Liver (tissue), 9 donors: Measurements from ENCODE around the gene KIFC3. TPM values are rescaled to one million over a fixed set of nuclear protein-coding genes. Genes with fewer than 3 reads are reported as not detected.
A peak's percentile ranks its signal among the peaks of the same experiment; 100 is the strongest.

ENCODE experiments used
- DNase-seq: peaks from one replicate; pipeline ENCODE4 v3.0.0-alpha.2; 2017; ENCODE audit warnings: low spot score
- H3K27ac ChIP-seq, 2 donors: one replicate each; pipeline ENCODE4 v1.7.0; 2013; ENCODE audit warnings: inconsistent platforms in 2 of 2, low read length in 2 of 2, control low read depth in 1 of 2, low read depth in 1 of 2, mild to moderate bottlenecking in 1 of 2
- H3K27me3 ChIP-seq, 4 donors: one replicate each; pipeline versions ENCODE4 v1.6.1 to v1.7.0; 2013; ENCODE audit warnings: low read length in 3 of 4, inconsistent platforms in 1 of 4, mild to moderate bottlenecking in 1 of 4, moderate library complexity in 1 of 4; ENCODE audit not compliant: control insufficient read depth in 4 of 4, insufficient read depth in 4 of 4
- H3K36me3 ChIP-seq, 4 donors: one replicate each; pipeline versions ENCODE4 v1.6.1 to v1.7.0; 2013; ENCODE audit warnings: low read length in 3 of 4, mild to moderate bottlenecking in 3 of 4, low read depth in 1 of 4, moderate library complexity in 1 of 4; ENCODE audit not compliant: control insufficient read depth in 4 of 4, insufficient read depth in 3 of 4
- H3K4me1 ChIP-seq, 4 donors: one replicate each; pipeline versions ENCODE4 v1.6.1 to v1.7.0; 2013; ENCODE audit warnings: low read length in 3 of 4, mild to moderate bottlenecking in 3 of 4, moderate library complexity in 1 of 4; ENCODE audit not compliant: control insufficient read depth in 4 of 4, insufficient read depth in 4 of 4
- H3K4me3 ChIP-seq, 3 donors: one replicate each; pipeline versions ENCODE4 v1.6.1 to v1.7.0; 2013; ENCODE audit warnings: low read length in 3 of 3, control low read depth in 1 of 3, low read depth in 1 of 3, mild to moderate bottlenecking in 1 of 3
- H3K9ac ChIP-seq, 2 donors: one replicate each; pipeline ENCODE4 v1.7.0; 2013; ENCODE audit warnings: low read length in 2 of 2, mild to moderate bottlenecking in 2 of 2, moderate library complexity in 2 of 2, control low read depth in 1 of 2, low read depth in 1 of 2
- H3K9me3 ChIP-seq, 4 donors: one replicate each; pipeline versions ENCODE4 v1.6.1 to v1.7.0; 2013; ENCODE audit warnings: low read length in 3 of 4; ENCODE audit not compliant: control insufficient read depth in 4 of 4
- ATF3 ChIP-seq: IDR thresholded peaks from 2 replicates; pipeline ENCODE4 v1.6.1; 2016; ENCODE audit warnings: antibody characterized with exemption
- CTCF ChIP-seq: fragments of 150-350 bp; IDR thresholded peaks from 2 replicates; pipeline ENCODE4 v1.5.1; 2017; ENCODE audit warnings: improper control_type of control experiment, low read depth, low read length; ENCODE audit not compliant: missing input control
- EGR1 ChIP-seq, 2 donors: IDR thresholded peaks; 2 replicates each; pipeline ENCODE4 v1.6.1; 2016 to 2018; ENCODE audit warnings: antibody characterized with exemption in 2 of 2, low read depth in 2 of 2
- FOXA1 ChIP-seq: IDR thresholded peaks from 2 replicates; pipeline ENCODE4 v1.6.1; 2016; ENCODE audit warnings: antibody characterized with exemption
- FOXA2 ChIP-seq: IDR thresholded peaks from 2 replicates; pipeline ENCODE4 v1.6.1; 2016; ENCODE audit warnings: antibody characterized with exemption
- GABPA ChIP-seq, 2 donors: IDR thresholded peaks in 1 of 2; conservative IDR thresholded peaks in 1 of 2; 2 replicates each; pipeline ENCODE4 v1.6.1; 2016; ENCODE audit warnings: antibody characterized with exemption in 2 of 2, mild to moderate bottlenecking in 1 of 2, moderate library complexity in 1 of 2
- HNF4A ChIP-seq, 2 donors: conservative IDR thresholded peaks; 2 replicates each; pipeline ENCODE4 v1.6.1; 2016; ENCODE audit warnings: antibody characterized with exemption in 2 of 2, mild to moderate bottlenecking in 2 of 2
- HNF4G ChIP-seq: IDR thresholded peaks from 2 replicates; pipeline ENCODE4 v1.6.1; 2016; ENCODE audit warnings: antibody characterized with exemption
- JUND ChIP-seq, 2 donors: IDR thresholded peaks; 2 replicates each; pipeline ENCODE4 v1.6.1; 2016; ENCODE audit warnings: antibody characterized with exemption in 2 of 2
- NR2F2 ChIP-seq: IDR thresholded peaks from 2 replicates; pipeline ENCODE4 v1.6.1; 2016; ENCODE audit warnings: antibody characterized with exemption
- RAD21 ChIP-seq, 2 donors: IDR thresholded peaks; 2 replicates each; pipeline ENCODE4 v1.6.1; 2016; ENCODE audit warnings: antibody characterized with exemption in 2 of 2, mild to moderate bottlenecking in 2 of 2
- REST ChIP-seq: IDR thresholded peaks from 2 replicates; pipeline ENCODE4 v1.6.1; 2016; ENCODE audit warnings: antibody characterized with exemption, mild to moderate bottlenecking
- RXRA ChIP-seq, 2 donors: IDR thresholded peaks; 2 replicates each; pipeline ENCODE4 v1.6.1; 2017 to 2018; ENCODE audit warnings: antibody characterized with exemption in 2 of 2, mild to moderate bottlenecking in 1 of 2
- SP1 ChIP-seq: IDR thresholded peaks from 2 replicates; pipeline ENCODE4 v1.6.1; 2018; ENCODE audit warnings: antibody characterized with exemption, mild to moderate bottlenecking
- TAF1 ChIP-seq: conservative IDR thresholded peaks from 2 replicates; pipeline ENCODE4 v1.6.1; 2016; ENCODE audit warnings: antibody characterized with exemption, mild to moderate bottlenecking
- YY1 ChIP-seq: IDR thresholded peaks from 2 replicates; pipeline ENCODE4 v1.6.1; 2016; ENCODE audit warnings: antibody characterized with exemption, mild to moderate bottlenecking
- WGBS: extraction: QIAGEN DNeasy Blood & Tissue Kit; methylation state at CpG from one replicate; pipeline ENCODE4 v1.1.7; 2013; 5-methylcytosine and 5-hydroxymethylcytosine counted together
- polyA plus RNA-seq, 2 donors: library from polyadenylated mRNA; stranded (reverse) in 1 of 2; unstranded in 1 of 2; fragments of 200-250 nt in 1 of 2; fragments of >200 nt in 1 of 2; fragmentation: Nextera tagmentation in 1 of 2; extraction: Ambion mirVana in 1 of 2; gene quantifications; one replicate each; pipeline versions ENCODE4 v1.2.1 to v1.2.3, GENCODE V29; 2013 to 2015
- total RNA-seq, 2 donors: library from RNA; depleted of rRNA; stranded (reverse); fragments of >200 nt; gene quantifications; one replicate each; pipeline ENCODE4 v1.2.3, GENCODE V29; 2014
- TF ChIP-seq, protein P1 (sequence below): IDR thresholded peaks from 2 replicates; pipeline ENCODE4 v1.6.1; 2016; ENCODE audit warnings: antibody characterized with exemption
- TF ChIP-seq, protein P2 (sequence below): IDR thresholded peaks from 2 replicates; pipeline ENCODE4 v1.6.1; 2016; ENCODE audit warnings: antibody characterized with exemption
- donor health status: healthy.
- donor health status: healthy.
- donor health status: healthy.
- donor health status: healthy.
- donor health status: healthy.

KIFC3 gene
- total and polyA plus RNA-seq, 4 donors: 16.5 to 103 (median 27.4) TPM

GRCh38 chr16:57826052-57826451 lies 23.8 kb upstream of the KIFC3 start:
- DNase-seq: no peak
- Histone ChIP-seq H3K27me3 (no peaks in the 10 kb centered on the region), H3K4me1 (peaks cover 21 to 69% (median 57%) of the 10 kb centered on the region in 4 donors), H3K4me3 (no peak overlapping the region), H3K9me3 (no peaks in the 10 kb centered on the region), H3K27ac (peak overlapping the region in 1 of 2 donors; percentile 29), H3K36me3 (no peaks in the 10 kb centered on the region), H3K9ac (no peak overlapping the region)
- TF ChIP-seq, protein P1, sequence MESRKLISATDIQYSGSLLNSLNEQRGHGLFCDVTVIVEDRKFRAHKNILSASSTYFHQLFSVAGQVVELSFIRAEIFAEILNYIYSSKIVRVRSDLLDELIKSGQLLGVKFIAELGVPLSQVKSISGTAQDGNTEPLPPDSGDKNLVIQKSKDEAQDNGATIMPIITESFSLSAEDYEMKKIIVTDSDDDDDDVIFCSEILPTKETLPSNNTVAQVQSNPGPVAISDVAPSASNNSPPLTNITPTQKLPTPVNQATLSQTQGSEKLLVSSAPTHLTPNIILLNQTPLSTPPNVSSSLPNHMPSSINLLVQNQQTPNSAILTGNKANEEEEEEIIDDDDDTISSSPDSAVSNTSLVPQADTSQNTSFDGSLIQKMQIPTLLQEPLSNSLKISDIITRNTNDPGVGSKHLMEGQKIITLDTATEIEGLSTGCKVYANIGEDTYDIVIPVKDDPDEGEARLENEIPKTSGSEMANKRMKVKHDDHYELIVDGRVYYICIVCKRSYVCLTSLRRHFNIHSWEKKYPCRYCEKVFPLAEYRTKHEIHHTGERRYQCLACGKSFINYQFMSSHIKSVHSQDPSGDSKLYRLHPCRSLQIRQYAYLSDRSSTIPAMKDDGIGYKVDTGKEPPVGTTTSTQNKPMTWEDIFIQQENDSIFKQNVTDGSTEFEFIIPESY: no peak
- no peak for TF ChIP-seq JUND (IDR thresholded peaks at IDR 0.05)
- TF ChIP-seq EGR1 (IDR thresholded peaks at IDR 0.05; ENCODE audit: low read depth in 2 of 2): no peak
- no peak for TF ChIP-seq HNF4A (conservative IDR thresholded peaks at IDR 0.05)
- no peak for TF ChIP-seq NR2F2
- TF ChIP-seq CTCF: no peak
- TF ChIP-seq GABPA (IDR thresholded peaks at IDR 0.05 in 1 of 2, conservative IDR thresholded peaks at IDR 0.05 in 1 of 2): no peak
- no peak for TF ChIP-seq YY1
- no peak for TF ChIP-seq FOXA1
- TF ChIP-seq FOXA2: no peak
- no peak for TF ChIP-seq SP1
- TF ChIP-seq, protein P2, sequence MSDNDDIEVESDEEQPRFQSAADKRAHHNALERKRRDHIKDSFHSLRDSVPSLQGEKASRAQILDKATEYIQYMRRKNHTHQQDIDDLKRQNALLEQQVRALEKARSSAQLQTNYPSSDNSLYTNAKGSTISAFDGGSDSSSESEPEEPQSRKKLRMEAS: no peak
- TF ChIP-seq REST: no peak
- no peak for TF ChIP-seq HNF4G
- TF ChIP-seq TAF1: no peak
- TF ChIP-seq RXRA (IDR thresholded peaks at IDR 0.05): no peak
- TF ChIP-seq RAD21 (IDR thresholded peaks at IDR 0.05): no peak
- TF ChIP-seq ATF3: no peak
- 63% methylated on average over 4 of the region's 4 CpGs for WGBS
